ENCODE data around the gene USP12. TPM values are rescaled to one million over a fixed set of nuclear protein-coding genes. Genes with fewer than 3 reads are reported as not detected.

Gene USP12
- total RNA-seq, 3 donors from 2014 or later: 48.0 to 60.7 (median 51.1) TPM

GRCh38 chr13:27174766-27175455, 3.3 kb upstream of the USP12 start:
- no peak for ATAC-seq
- Mint-ChIP-seq H3K9me3 (no peaks in the 10 kb centered on the region), H3K4me3 (no peak overlapping the region), H3K4me1 (ENCODE audit: low read depth) (peaks cover 27% of the 10 kb centered on the region), H3K27me3 (ENCODE audit: low read depth) (no peaks in the 10 kb centered on the region), H3K36me3 (ENCODE audit: insufficient read depth) (peaks cover 2% of the 10 kb centered on the region)
- no peak for DNase-seq

GRCh38 chr13:27172495-27172842, 858 bp upstream of the USP12 start:
- Mint-ChIP-seq H3K9me3 (no peaks in the 10 kb centered on the region), H3K36me3 (ENCODE audit: insufficient read depth) (peaks cover 2% of the 10 kb centered on the region), H3K4me3 (peak overlapping the region; percentile 88), H3K4me1 (ENCODE audit: low read depth) (peaks cover 51% of the 10 kb centered on the region), H3K27me3 (ENCODE audit: low read depth) (no peaks in the 10 kb centered on the region)
- ATAC-seq: no peak
- DNase-seq: no peak

- Mint-ChIP-seq H3K36me3 (ENCODE audit: insufficient read depth) (peaks cover 2% of the 10 kb centered on the region), H3K27me3 (ENCODE audit: low read depth) (no peaks in the 10 kb centered on the region), H3K4me3 (peak overlapping the region; percentile 88), H3K4me1 (ENCODE audit: low read depth) (peaks cover 53% of the 10 kb centered on the region), H3K9me3 (no peaks in the 10 kb centered on the region)
- DNase-seq (peak; percentile 89), ATAC-seq (peak; percentile 81 to 83)
Measured at GRCh38 chr13:27171827-27172494, 350 bp upstream of the USP12 start.

GRCh38 chr13:27170516-27171243, 931 bp downstream of the USP12 start:
- ATAC-seq: peak; percentile 3 to 5
- peak; percentile 23 for DNase-seq

DNA sequence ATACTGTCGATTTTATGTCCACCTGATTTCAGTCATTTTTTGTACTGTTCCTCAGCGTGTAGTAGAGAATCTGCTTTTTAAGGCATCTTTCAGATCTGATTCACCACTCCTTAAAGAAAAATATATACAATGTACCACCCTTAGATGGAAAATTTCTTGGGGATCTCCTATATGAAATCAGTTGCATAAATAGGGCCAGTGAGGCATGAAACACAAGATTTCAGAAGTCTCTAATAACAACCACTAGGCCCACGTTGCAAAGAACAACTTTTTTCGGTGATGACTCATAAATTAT, 1.4 kb downstream of the USP12 start:
- peak overlapping the region; percentile 100 for H3K4me3 Mint-ChIP-seq
- peaks cover 65% of the 10 kb centered on the region for H3K4me1 Mint-ChIP-seq (ENCODE audit: low read depth)
- H3K36me3 Mint-ChIP-seq (ENCODE audit: insufficient read depth): peaks cover 2% of the 10 kb centered on the region
- no peaks in the 10 kb centered on the region for H3K9me3 Mint-ChIP-seq
- no peak for DNase-seq
- no peaks in the 10 kb centered on the region for H3K27me3 Mint-ChIP-seq (ENCODE audit: low read depth)
- peak; percentile 30 for ATAC-seq

More at GRCh38 chr13:27170516-27171243, 931 bp downstream of the USP12 start:
- Mint-ChIP-seq H3K4me3 (peak overlapping the region; percentile 100), H3K9me3 (no peaks in the 10 kb centered on the region), H3K27me3 (ENCODE audit: low read depth) (no peaks in the 10 kb centered on the region), H3K4me1 (ENCODE audit: low read depth) (peaks cover 59% of the 10 kb centered on the region), H3K36me3 (ENCODE audit: insufficient read depth) (peaks cover 2% of the 10 kb centered on the region)

GRCh38 chr13:27168906-27169657, 2.5 kb downstream of the USP12 start:
- peaks cover 2% of the 10 kb centered on the region for H3K36me3 Mint-ChIP-seq (ENCODE audit: insufficient read depth)
- DNase-seq: no peak

DNA sequence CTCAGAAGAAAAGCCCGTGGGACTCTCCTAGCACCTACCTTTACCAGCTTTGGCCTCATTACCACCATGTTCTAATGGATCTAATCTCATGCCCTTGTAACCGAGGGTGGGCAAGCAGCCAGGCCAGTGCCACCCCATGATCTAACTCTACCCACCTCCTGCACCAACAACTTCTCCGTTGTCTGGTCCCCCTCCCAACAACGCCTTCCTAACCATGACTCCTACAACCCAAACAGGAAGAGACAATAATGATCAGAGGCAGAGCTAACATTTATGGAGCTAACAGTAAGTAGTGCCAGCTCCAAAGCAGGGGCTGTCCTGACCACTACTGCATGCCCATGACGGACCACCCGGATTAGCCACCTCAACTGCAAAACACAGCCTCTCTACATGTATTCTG, 3.5 kb downstream of the USP12 start:
- Mint-ChIP-seq H3K9me3 (no peaks in the 10 kb centered on the region), H3K36me3 (ENCODE audit: insufficient read depth) (peaks cover 5% of the 10 kb centered on the region), H3K4me1 (ENCODE audit: low read depth) (peaks cover 72% of the 10 kb centered on the region), H3K4me3 (peak overlapping the region; percentile 100), H3K27me3 (ENCODE audit: low read depth) (no peaks in the 10 kb centered on the region)
- DNase-seq: no peak
- ATAC-seq: no peak

More at GRCh38 chr13:27168906-27169657, 2.5 kb downstream of the USP12 start:
- Mint-ChIP-seq H3K9me3 (no peaks in the 10 kb centered on the region), H3K27me3 (ENCODE audit: low read depth) (no peaks in the 10 kb centered on the region), H3K4me1 (ENCODE audit: low read depth) (peaks cover 67% of the 10 kb centered on the region), H3K4me3 (peak overlapping the region; percentile 100)
- no peak for ATAC-seq

GRCh38 chr13:27166313-27166712, 5.3 kb downstream of the USP12 start:
- DNase-seq: no peak
- H3K36me3 Mint-ChIP-seq (ENCODE audit: insufficient read depth): peaks cover 5% of the 10 kb centered on the region
- no peak for ATAC-seq
- H3K4me1 Mint-ChIP-seq (ENCODE audit: low read depth): peaks cover 73% of the 10 kb centered on the region
- H3K9me3 Mint-ChIP-seq: no peaks in the 10 kb centered on the region
- no peak overlapping the region for H3K4me3 Mint-ChIP-seq
- no peaks in the 10 kb centered on the region for H3K27me3 Mint-ChIP-seq (ENCODE audit: low read depth)

- peaks cover 11% of the 10 kb centered on the region for H3K36me3 Mint-ChIP-seq (ENCODE audit: insufficient read depth)
- H3K4me3 Mint-ChIP-seq: no peak overlapping the region
Measured at GRCh38 chr13:27161980-27162379, 9.6 kb downstream of the USP12 start.

DNA sequence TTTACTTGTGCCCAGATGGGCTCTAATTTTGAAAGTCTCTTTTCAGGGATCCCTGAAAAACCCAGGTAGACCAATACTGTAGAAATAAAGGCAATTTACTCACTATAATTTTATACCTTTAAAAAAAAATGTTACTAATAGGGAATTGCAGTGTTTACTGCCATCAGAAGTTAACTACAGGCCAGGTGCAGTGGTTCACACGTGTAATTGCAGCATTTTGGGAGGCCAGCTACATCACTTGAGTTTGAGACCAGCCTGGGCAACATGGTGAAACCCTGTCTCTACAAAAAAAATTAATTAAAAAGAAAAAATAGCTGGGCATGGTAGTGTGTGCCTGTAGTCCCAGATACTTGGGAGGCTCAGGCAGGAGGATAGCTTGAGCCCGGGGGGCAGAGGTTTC, 10.2 kb downstream of the USP12 start:
- DNase-seq (no peak), ATAC-seq (no peak)
- Mint-ChIP-seq H3K4me3 (no peak overlapping the region), H3K9me3 (peaks cover 5% of the 10 kb centered on the region), H3K36me3 (ENCODE audit: insufficient read depth) (peaks cover 16% of the 10 kb centered on the region), H3K4me1 (ENCODE audit: low read depth) (peaks cover 65% of the 10 kb centered on the region), H3K27me3 (ENCODE audit: low read depth) (no peaks in the 10 kb centered on the region)

More at GRCh38 chr13:27161980-27162379, 9.6 kb downstream of the USP12 start:
- DNase-seq (no peak), ATAC-seq (no peak)
- Mint-ChIP-seq H3K9me3 (no peaks in the 10 kb centered on the region), H3K27me3 (ENCODE audit: low read depth) (no peaks in the 10 kb centered on the region), H3K4me1 (ENCODE audit: low read depth) (peaks cover 68% of the 10 kb centered on the region)

DNA sequence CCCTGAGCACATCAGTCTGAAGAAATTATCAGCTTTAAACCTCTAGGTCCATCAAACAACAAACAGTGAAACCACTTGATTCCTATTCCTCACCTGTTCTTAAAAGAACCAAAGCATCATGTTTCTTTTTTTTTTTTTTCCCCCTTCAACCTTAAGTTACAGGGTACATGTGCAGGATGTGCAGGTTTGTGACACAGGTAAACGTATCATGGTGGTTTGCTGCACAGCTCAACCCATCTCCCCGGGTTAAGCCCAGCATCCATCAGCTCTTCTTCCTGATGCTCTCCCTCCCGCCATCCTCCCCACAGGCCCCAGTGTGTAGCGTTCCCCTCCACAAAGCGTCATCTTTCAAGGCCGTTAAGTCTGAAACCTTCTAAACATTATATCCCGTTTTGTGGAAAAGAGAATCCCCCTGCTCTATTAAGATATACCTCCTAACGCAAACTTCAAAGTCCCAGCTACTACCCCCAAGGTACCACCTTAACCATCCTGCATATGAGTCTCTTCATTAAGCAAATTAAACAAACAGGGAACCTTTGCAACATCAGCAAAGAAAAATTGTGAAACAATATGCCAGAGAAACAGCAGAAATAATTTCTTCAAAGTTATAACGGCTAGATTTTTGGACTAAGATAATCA, 10.8 kb downstream of the USP12 start:
- no peak for ATAC-seq
- H3K36me3 Mint-ChIP-seq (ENCODE audit: insufficient read depth): peaks cover 21% of the 10 kb centered on the region
- H3K27me3 Mint-ChIP-seq (ENCODE audit: low read depth): no peaks in the 10 kb centered on the region
- peaks cover 9% of the 10 kb centered on the region for H3K9me3 Mint-ChIP-seq
- peaks cover 62% of the 10 kb centered on the region for H3K4me1 Mint-ChIP-seq (ENCODE audit: low read depth)
- DNase-seq: no peak
- H3K4me3 Mint-ChIP-seq: no peak overlapping the region

DNA sequence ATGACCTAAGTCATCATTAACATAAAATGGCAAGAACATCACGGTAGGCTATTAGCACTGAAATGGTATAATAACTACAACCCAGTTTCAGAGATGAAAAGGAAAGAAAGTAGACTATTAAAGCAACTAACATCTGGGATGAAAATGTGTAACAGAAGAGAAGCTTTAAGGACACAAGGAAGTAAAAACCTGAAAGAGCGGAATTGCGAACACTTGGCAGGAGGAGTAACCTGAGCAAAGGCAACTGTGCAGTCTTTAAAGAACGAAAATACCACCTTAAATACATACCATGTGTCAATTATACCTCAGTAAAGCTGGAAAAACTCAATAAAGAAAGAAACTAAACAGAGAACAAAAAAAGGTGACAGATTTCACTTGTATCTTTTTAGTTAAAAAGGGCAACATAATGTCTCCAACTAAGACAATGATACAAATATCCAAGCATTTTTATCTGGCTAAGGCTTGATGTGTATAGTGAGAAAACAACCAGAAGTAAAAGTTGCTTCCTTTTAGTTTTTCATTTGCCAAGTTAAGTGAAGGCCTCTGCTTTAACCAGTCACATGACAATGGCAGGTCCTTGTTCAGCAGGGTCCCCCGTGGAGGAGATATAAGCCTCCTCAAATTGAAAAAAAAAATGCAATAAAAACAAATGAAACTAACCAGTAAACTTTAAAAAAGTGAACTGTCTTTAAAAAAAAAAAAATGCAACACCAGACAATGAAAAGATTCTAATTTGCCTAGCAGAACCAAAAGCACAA, 11.6 kb downstream of the USP12 start:
- no peaks in the 10 kb centered on the region for H3K27me3 Mint-ChIP-seq (ENCODE audit: low read depth)
- H3K9me3 Mint-ChIP-seq: peaks cover 9% of the 10 kb centered on the region
- DNase-seq (no peak), ATAC-seq (no peak)
- no peak overlapping the region for H3K4me3 Mint-ChIP-seq
- peaks cover 56% of the 10 kb centered on the region for H3K4me1 Mint-ChIP-seq (ENCODE audit: low read depth)
- H3K36me3 Mint-ChIP-seq (ENCODE audit: insufficient read depth): peaks cover 21% of the 10 kb centered on the region

DNA sequence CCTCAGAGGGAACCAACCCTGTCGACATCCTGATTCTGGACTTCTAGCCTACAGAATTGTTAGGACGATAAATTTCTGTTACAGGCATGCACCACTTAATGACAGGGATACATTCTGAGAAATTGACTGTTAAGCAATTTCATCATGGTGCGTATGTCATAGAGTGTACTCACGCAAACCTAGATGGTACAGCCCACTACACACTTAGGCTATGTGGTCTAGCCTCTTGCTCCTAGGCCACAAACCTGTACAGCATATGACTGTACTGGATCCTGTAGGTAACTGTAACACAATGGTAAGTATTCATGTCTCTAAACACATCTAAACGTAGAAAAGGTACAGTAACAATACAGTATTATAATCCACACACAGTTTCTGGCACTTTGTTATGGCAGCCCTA, 13.3 kb downstream of the USP12 start:
- Mint-ChIP-seq H3K4me1 (ENCODE audit: low read depth) (peaks cover 57% of the 10 kb centered on the region), H3K36me3 (ENCODE audit: insufficient read depth) (peaks cover 24% of the 10 kb centered on the region), H3K27me3 (ENCODE audit: low read depth) (no peaks in the 10 kb centered on the region), H3K9me3 (peaks cover 9% of the 10 kb centered on the region), H3K4me3 (no peak overlapping the region)
- DNase-seq (no peak), ATAC-seq (peak; percentile 37 to 52)

Measured in activated T-cell treated with anti-CD3 and anti-CD28 coated beads, Interleukin-2, amount 50 U/mL, for 4 hours (primary cell).